K562 (cell line): ENCODE results near the gene LILRA6. TPM values are rescaled to one million over a fixed set of nuclear protein-coding genes. Genes with fewer than 3 reads are reported as not detected.
"Not testable (repeated sequence)": the region's sequence is repeated elsewhere in the genome, so short reads cannot be mapped to it uniquely, and the experiment has no call there.

Experiments used
- ATAC-seq: fragments of 200-7000 bp; cut with Tn5 transposase; 3 replicates; pipeline ENCODE4 v1.9.1; 2020; ENCODE audit warnings: moderate library complexity
- BruUV-seq: library from RNA; stranded (reverse); fragments of 400-500 nt; replicated peaks from 2 replicates; lab custom pipeline; 2021; lab: Mats Ljungman, UMichigan
- CTCF ChIA-PET: fragments of 300-600 bp; formaldehyde crosslinking; extraction: SDS; loops from one replicate; lab custom pipeline; 2021; ENCODE audit warnings: low intra/inter-chr PET ratio; lab: Yijun Ruan, JAX
- POLR2A ChIA-PET: fragments of 300-600, 350-650 bp; sonication (Branson Sonifier 250); formaldehyde crosslinking; extraction: SDS; loops from one replicate; lab custom pipeline; 2021; ENCODE audit warnings: antibody characterized with exemption, inconsistent platforms; lab: Yijun Ruan, JAX
- DNase-seq, 4 experiments: peaks; one replicate each; pipeline versions ENCODE4 v3.0.0 to v3.0.0-alpha.2; 2011 to 2018; ENCODE audit warnings: low spot score in 3 of 4, mixed read lengths in 3 of 4; ENCODE audit errors: extremely low read depth in 1 of 4
- FAIRE-seq: peaks from 2 replicates; lab custom pipeline; 2011; peaks lifted over from hg19 to GRCh38; lab: Jason Lieb, UNC
- H2AFZ ChIP-seq: 2 replicates; pipeline ENCODE4 v1.6.0; 2011; ENCODE audit warnings: low read depth, low read length, control low read depth, inconsistent platforms
- H3K27ac ChIP-seq: fragments of 200-600 bp; 3 replicates; pipeline ENCODE4 v1.8.0; 2011; ENCODE audit warnings: low read depth, mild to moderate bottlenecking, control low read depth, inconsistent platforms, low read length, moderate library complexity, mixed read lengths; ENCODE audit errors: extremely low read depth
- H3K27me3 ChIP-seq, 2 experiments: fragments of 300-600 bp in 1 of 2; 2 replicates in 1 of 2; 3 replicates in 1 of 2; pipeline versions ENCODE4 v1.6.0 to v1.8.0; 2011; ENCODE audit warnings: inconsistent platforms in 2 of 2, low read length in 2 of 2, mild to moderate bottlenecking in 1 of 2, mixed read lengths in 1 of 2, moderate library complexity in 1 of 2; ENCODE audit not compliant: control insufficient read depth in 2 of 2, insufficient read depth in 2 of 2
- H3K36me3 ChIP-seq: fragments of 300-600 bp; 3 replicates; pipeline ENCODE4 v1.8.0; 2011; ENCODE audit warnings: mild to moderate bottlenecking, low read length, inconsistent platforms; ENCODE audit not compliant: control insufficient read depth, insufficient read depth
- H3K4me1 ChIP-seq, 2 experiments: fragments of 200-600 bp in 1 of 2; replicated peaks in 1 of 2; 2 replicates in 1 of 2; 3 replicates in 1 of 2; pipeline versions ENCODE4 v1.5.1 to v1.8.0; 2011; ENCODE audit warnings: inconsistent platforms in 2 of 2, low read length in 2 of 2, mild to moderate bottlenecking in 1 of 2, mixed read lengths in 1 of 2, moderate library complexity in 1 of 2; ENCODE audit not compliant: control insufficient read depth in 2 of 2, insufficient read depth in 2 of 2
- H3K4me2 ChIP-seq: 2 replicates; pipeline ENCODE4 v1.6.1; 2011; ENCODE audit warnings: low read length, control low read depth, inconsistent platforms, mixed read lengths; ENCODE audit not compliant: insufficient read depth
- H3K4me3 ChIP-seq: fragments of 200-600 bp; sonication (generic), shearing (Covaris generic); 2 replicates; pipeline ENCODE4 v1.5.1; 2016; ENCODE audit warnings: control low read depth, inconsistent platforms
- H3K79me2 ChIP-seq: fragments of 200-600 bp; 3 replicates; pipeline ENCODE4 v1.8.0; 2011; ENCODE audit warnings: low read length, inconsistent platforms; ENCODE audit not compliant: control insufficient read depth, insufficient read depth
- H3K9ac ChIP-seq, 2 experiments: 2 replicates each; pipeline versions ENCODE4 v1.6.0 to v1.6.1; 2011; ENCODE audit warnings: low read depth in 2 of 2, low read length in 2 of 2, control low read depth in 1 of 2, inconsistent platforms in 1 of 2, mild to moderate bottlenecking in 1 of 2, mixed read lengths in 1 of 2; ENCODE audit not compliant: insufficient read depth in 1 of 2
- H3K9me1 ChIP-seq: one replicate; pipeline ENCODE4 v1.6.0; 2011; ENCODE audit warnings: inconsistent platforms, mild to moderate bottlenecking, low read length, moderate library complexity; ENCODE audit not compliant: control insufficient read depth, insufficient read depth
- H3K9me3 ChIP-seq: replicated peaks from 2 replicates; pipeline ENCODE4 v1.5.1; 2011; ENCODE audit warnings: low read depth, low read length, inconsistent platforms; ENCODE audit not compliant: control insufficient read depth, insufficient read depth
- H4K20me1 ChIP-seq: replicated peaks from 2 replicates; pipeline ENCODE4 v1.6.1; 2011; ENCODE audit warnings: low read length, inconsistent platforms, mixed read lengths; ENCODE audit not compliant: control insufficient read depth, insufficient read depth
- JUN ChIP-seq, 2 experiments: sonication (generic) in 1 of 2; formaldehyde crosslinking in 1 of 2; IDR thresholded peaks; 2 replicates each; pipeline versions ENCODE4 v1.6.1 to v1.8.0; 2012 to 2022; ENCODE audit warnings: borderline replicate concordance in 2 of 2, mild to moderate bottlenecking in 2 of 2, improper control_type of control experiment in 1 of 2, low read depth in 1 of 2, low read length in 1 of 2, missing genetic modification reagents in 1 of 2
- KAT7 ChIP-seq: sonication (generic); formaldehyde crosslinking; IDR thresholded peaks from 2 replicates; pipeline ENCODE4 v1.8.0; 2022; ENCODE audit warnings: missing genetic modification reagents, mild to moderate bottlenecking, borderline replicate concordance
- POLR2G ChIP-seq: fragments of 200-400 bp; formaldehyde crosslinking; IDR thresholded peaks from 2 replicates; pipeline ENCODE4 v1.6.1; 2017; ENCODE audit warnings: low read depth, mild to moderate bottlenecking, antibody characterized with exemption, low read length, moderate library complexity
- RBFOX2 ChIP-seq: fragments of 200-400 bp; formaldehyde crosslinking; IDR thresholded peaks from 2 replicates; pipeline ENCODE4 v1.6.1; 2017; ENCODE audit warnings: low read depth, mild to moderate bottlenecking, low read length, moderate library complexity
- TEAD1 ChIP-seq, 2 experiments: fragments of 450-650 bp in 1 of 2; sonication (generic) in 1 of 2; formaldehyde crosslinking; IDR thresholded peaks; 2 replicates each; pipeline versions ENCODE4 v1.4.0 to v1.8.0; 2020 to 2022; ENCODE audit warnings: mild to moderate bottlenecking in 2 of 2, missing genetic modification reagents in 1 of 2
- ZBTB33 ChIP-seq: sonication (generic); formaldehyde crosslinking; IDR thresholded peaks from 2 replicates; pipeline ENCODE4 v1.8.1; 2023; ENCODE audit warnings: mild to moderate bottlenecking, missing genetic modification reagents
- WGBS: fragments of 100-300 bp; shearing (Covaris generic); methylation state at CpG from one replicate; pipeline ENCODE4 v1.1.6; 2016; ENCODE audit warnings: low coverage, mixed read lengths; ENCODE audit not compliant: insufficient coverage; ENCODE audit errors: missing lambda C conversion rate; 5-methylcytosine and 5-hydroxymethylcytosine counted together
- in situ Hi-C: fragments of 300-500 bp; cut with MboI; formaldehyde crosslinking; loops from 4 replicates; pipeline ENCODE4 v1.15.0; 2018; ENCODE audit warnings: inconsistent platforms, mixed read lengths
- intact Hi-C: fragments of 100-400 bp; cut with micrococcal nuclease; formaldehyde crosslinking; loops from 2 replicates; pipeline ENCODE4 v1.14.2; 2022
- polyA plus RNA-seq, 8 experiments: library from polyadenylated mRNA; depleted of rRNA in 4 of 8; stranded (reverse) in 5 of 8; unstranded in 3 of 8; fragments of >200 nt; fragmentation: Nextera tagmentation in 2 of 8; fragmentation: Illumina TruSeq in 1 of 8; extraction: Ambion mirVana in 2 of 8; extraction: Trizol in 1 of 8; gene quantifications; 2 replicates each; pipeline versions ENCODE4 v1.2.1 to v1.2.3, GENCODE V29; 2011 to 2014; ENCODE audit warnings: inconsistent platforms in 1 of 8, missing spikeins in 1 of 8
- total RNA-seq, 7 experiments: library from RNA; depleted of rRNA in 6 of 7; stranded (reverse); fragments of >200 nt in 6 of 7; fragmentation: Illumina TruSeq in 2 of 7; extraction: Trizol in 2 of 7; gene quantifications; 2 replicates each; pipeline versions ENCODE4 v1.2.1 to v1.2.3, GENCODE V29; 2011 to 2021; ENCODE audit warnings: low replicate concordance in 1 of 7

Gene LILRA6
- total and polyA plus RNA-seq, 9 of the 15 experiments (the other 6 are each of a cell fraction or from before 2014, with no cell fraction given) = 0.03 TPM; not detected in 8

GRCh38 chr19:54207193-54207592 is 35.4 kb downstream of the LILRA6 start:
- H3K27ac ChIP-seq = peak overlapping the region; percentile 89
- peak overlapping the region; percentile 66 to 90 for H3K9ac ChIP-seq
- BruUV-seq; ATAC-seq; intact Hi-C loops; DNase-seq; H2AFZ ChIP-seq; CTCF ChIA-PET; H3K27me3 ChIP-seq; H3K9me3 ChIP-seq; in situ Hi-C loops; FAIRE-seq; TF ChIP-seq JUN (IDR thresholded peaks at IDR 0.05; ENCODE audit: borderline replicate concordance, low read depth, low read length): not testable (repeated sequence)
- H3K36me3 ChIP-seq = peaks cover 78% of the 10 kb centered on the region
- peaks cover 86% of the 10 kb centered on the region for H3K79me2 ChIP-seq
- peaks cover 86% of the 10 kb centered on the region for H4K20me1 ChIP-seq
- H3K4me2 ChIP-seq = peak overlapping the region; percentile 89
- WGBS = 68% methylated on average over 13 of the region's 23 CpGs
- H3K4me3 ChIP-seq = peak overlapping the region; percentile 68; the same call in 1 of the 2 replicates
- H3K9me1 ChIP-seq = peaks cover 23% of the 10 kb centered on the region
- H3K4me1 ChIP-seq = peaks cover 65 to 83% of the 10 kb centered on the region in 2 experiments
- POLR2A ChIA-PET = interaction anchor here (0.6 to 7.0 kb wide), 8 partner anchors 6 to 110 kb away, joined by 3 to 66 read pairs (median 4); partner anchors contain the start of genes MBOAT7, RPS9 and TSEN34
- TF ChIP-seq KAT7 (CRISPR knock-in tag) (peak; percentile 18; the same call in 1 of the 2 replicates), TEAD1 (CRISPR knock-in tag; IDR thresholded peaks at IDR 0.05) (0 out of 4 replicates have a peak, but pooled peaks of 1 of the 2 experiments have one; percentile 26), JUN (CRISPR knock-in tag; IDR thresholded peaks at IDR 0.05; ENCODE audit: borderline replicate concordance) (0 out of 2 replicates have a peak, but pooled peaks have one; percentile 46), RBFOX2 (peak; percentile 25; the same call in 1 of the 2 replicates), POLR2G (peak; percentile 60), ZBTB33 (CRISPR knock-in tag) (peak; percentile 59)
